NCI-H2171 treated with DMSO at 0.1 percent for 48 hours (cell line): ENCODE measurements around the gene DVL2.
"Not testable (repeated sequence)": the region's sequence is repeated elsewhere in the genome, so short reads cannot be mapped to it uniquely, and the experiment has no call there.

Experiments used
- DNase-seq: peaks from one replicate; lab custom pipeline; 2025; lab: John Stamatoyannopoulos, UW

DVL2 gene

DNA sequence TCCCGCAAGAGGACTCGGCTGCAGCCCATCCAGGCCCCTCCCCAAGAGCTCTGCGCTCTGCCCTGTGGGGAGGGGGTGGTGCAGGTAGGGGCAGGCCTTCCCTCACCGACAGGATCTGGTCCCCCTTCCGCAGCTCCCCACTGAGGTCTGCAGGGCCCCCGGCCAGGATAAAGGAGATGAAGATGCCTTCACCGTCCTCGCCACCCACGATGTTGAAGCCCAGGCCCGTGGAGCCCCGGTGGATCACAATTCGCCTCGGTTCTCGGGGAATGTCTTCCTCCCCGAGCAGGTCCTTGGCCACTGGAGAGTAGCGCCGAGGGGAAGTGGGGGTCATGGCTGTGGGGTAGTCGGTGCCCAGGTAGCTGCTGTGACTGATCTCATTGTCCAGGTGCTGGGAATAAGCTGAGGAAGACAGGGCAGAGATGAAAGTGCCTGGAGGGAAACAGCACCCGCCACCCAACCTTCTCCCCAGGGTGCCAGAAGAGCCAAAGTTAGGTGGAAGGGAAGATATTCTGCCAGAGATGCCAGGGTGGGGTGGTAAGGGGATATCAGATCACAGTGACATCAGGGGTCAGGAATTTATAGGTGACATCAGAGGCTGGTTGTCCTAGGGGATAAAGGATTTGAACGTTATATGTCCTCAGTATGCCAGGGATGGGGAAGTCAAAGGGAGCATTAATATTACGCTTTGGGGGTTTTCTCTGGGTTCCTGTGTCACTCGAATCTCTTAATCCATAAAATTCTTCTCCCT is 37.5 kb downstream of the DVL2 start:
- no peak for DNase-seq

GRCh38 chr17:7195971-7196370 is 38.3 kb downstream of the DVL2 start:
- DNase-seq, result no peak

GRCh38 chr17:7192271-7192937 is 41.9 kb downstream of the DVL2 start:
- peak; percentile 95 for DNase-seq

GRCh38 chr17:7191571-7192270 is 42.6 kb downstream of the DVL2 start:
- DNase-seq, result peak; percentile 88

DNA sequence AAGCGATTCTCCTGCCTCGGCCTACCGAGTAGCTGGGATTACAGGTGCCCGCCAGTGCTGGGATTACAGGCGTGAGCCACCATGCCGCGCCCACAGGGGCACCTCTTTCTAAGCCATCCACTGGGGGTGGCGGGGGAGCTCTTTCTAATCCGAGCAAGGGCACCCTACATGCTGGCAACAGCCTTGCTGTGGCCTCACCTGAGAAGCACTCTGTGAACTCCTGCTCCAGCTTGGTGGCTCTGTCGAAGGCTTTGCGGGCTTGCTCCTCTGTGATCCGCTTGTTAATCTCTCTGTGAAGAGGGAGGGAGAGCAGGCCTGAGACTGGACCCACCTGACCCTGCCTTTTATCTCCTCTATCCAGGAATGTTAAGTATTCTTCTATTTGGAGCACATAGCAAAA is 43.2 kb downstream of the DVL2 start:
- DNase-seq, result no peak

DNA sequence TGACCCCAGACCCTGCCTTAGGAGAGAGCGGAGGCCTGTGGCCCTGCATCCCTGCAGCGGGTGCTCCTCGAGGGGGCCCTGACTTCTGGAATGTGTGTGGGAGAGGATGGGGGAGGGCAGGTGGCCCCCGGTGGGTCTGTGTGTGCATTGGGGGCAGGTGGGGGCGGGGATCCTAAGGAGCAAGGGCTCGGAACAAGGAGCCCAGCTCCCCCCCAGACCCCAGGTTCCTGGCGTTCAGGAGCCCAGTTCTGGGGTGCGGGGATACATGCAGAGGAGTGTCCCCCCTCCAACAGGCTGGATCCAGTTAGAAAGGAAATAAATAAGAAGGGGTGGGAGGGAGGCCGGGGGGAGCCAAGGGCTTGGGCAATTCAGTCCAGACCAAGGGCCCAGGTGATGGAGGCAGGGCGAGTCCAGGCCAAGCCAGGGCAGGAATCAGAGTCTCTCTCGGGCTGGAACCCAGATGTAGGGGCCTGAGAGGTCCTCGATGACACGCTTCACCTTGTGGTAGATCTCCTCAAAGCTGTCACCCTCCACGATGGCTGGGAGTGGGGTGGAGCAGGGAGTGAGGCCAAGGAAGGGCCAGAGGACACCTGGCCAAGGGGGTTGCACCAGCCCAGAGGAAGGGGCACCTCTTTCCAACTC is 43.9 kb downstream of the DVL2 start:
- DNase-seq, result no peak

DNA sequence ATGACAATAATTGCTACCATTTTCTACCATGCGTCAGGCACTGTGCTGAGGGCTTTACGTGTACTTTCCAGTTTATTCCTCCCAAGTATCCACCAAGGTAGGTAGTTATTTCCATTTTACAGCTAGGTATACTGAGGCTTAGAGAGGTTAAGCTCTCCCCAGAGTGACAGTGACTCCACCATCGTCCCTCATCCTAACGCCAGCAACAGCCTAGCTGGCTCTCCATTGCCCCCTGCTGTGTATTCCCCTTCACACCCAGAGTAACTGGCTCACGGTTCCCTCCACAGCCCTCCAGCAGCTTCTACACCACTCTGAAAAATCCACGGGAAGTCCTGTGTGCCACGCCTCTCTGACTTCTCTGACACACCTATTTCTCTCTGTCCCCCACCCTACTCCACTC is 48.1 kb downstream of the DVL2 start:
- DNase-seq, result no peak

DNA sequence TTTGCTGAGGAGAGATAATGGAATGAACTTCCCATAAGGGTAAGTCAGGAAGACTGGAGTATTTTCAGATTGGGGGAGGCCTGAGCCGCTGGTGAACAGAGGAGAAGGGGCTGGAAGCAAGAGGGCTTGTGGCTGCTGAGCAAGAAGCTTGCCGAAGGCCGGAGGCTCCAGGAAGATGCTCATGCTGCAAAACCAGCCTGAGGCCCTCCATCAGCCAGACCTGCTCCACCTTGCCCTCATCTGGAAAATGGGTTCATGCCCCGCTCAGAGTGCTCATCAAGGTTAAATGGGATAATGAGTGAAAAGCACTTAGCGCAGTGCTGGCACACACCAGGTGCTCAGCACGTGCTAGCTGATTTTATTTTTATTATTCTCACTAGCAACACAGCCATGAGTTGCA is 49.7 kb downstream of the DVL2 start:
- no peak for DNase-seq

- no peak for DNase-seq
Observed at GRCh38 chr17:7184091-7184488, 50.2 kb downstream of the DVL2 start.

DNA sequence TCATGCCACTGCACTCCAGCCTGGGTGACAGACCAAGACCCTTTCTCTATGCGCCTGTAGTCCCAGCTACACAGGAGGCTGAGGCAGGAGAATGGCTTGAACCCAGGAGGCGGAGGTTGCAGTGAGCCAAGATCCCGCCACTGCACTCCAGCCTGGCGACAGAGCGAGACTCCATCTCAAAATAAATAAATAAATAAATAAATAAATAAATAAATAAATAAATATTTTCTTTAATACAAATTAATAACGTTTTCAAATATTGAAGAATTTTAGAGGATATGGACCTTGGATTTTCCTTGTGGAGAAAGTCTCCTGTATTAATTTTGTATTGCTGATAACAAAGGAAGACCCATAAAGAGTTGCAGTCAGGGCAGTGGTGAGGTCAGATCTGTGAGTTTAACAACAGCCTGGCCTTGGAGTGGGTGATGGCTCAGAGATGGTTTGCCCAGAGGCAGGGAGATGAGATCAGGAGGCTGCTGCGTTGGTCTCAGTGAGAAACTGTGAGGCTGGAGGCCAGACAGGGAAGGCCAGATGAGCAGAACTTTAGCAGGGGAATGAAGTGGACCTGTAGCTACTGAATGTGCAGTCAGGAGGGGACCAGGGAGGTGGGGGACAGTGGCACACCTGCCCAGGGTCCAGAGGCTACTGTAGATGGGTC is 50.8 kb downstream of the DVL2 start:
- no peak for DNase-seq

GRCh38 chr17:7182101-7182500 is 52.2 kb downstream of the DVL2 start:
- not testable (repeated sequence) for DNase-seq

DNA sequence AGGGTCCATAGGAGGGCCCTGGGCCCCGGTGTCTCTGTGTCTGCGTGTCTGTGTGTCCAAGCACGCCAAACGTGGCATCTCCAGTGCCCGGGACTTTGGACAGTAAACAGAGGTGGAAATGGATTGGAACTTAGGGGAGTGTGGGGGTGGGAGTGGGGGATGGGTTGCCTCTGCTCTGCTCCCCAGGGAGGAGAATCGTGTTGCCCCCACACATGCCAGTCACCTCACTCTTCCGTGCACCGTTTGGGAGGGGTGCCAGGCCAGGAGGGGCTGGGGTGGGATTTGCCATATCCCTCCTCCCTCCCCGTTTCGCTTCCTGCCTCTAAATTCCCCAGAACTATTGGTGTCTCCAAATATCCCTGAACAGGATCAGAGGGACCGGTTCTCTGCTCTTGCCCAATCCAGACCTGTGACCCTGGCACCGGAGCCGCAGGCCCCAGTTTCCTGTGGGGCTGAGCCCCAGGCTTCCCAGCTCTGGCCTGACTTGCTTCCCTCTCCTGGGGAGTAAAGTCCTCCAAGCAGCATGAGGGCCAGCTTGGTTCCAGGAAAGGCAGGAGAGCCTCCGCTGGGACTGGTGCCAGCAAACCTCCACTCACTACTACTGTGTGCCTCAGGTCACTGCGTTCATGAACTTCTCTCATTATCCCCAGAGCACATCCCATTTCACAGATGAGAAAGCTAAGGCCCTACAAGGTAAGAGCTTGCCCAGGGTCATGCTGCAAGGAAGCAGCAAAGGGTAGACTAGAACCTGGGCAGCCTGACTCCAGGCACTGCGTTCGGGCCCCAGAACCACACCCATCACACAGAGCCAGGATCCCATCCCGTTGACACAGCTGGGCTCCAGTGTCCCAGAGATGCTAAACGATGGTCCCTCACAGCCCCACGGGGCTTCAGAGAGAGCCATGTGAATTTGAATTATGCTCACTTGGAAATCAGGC is 54.7 kb downstream of the DVL2 start, which contains the start of gene ASGR1:
Gene ASGR1, minus strand, starts transcription at position 54 of the 938 bp plus-strand sequence. CDS start 807 bp downstream, outside the sequence.
- DNase-seq, result no peak

GRCh38 chr17:7178973-7179316 is 55.4 kb downstream of the DVL2 start:
- no peak for DNase-seq

- DNase-seq, result peak; percentile 53
Observed at GRCh38 chr17:7177954-7178477, 56.3 kb downstream of the DVL2 start.

GRCh38 chr17:7177191-7177953 is 56.9 kb downstream of the DVL2 start:
- DNase-seq, result peak; percentile 73

GRCh38 chr17:7176841-7177190 is 57.5 kb downstream of the DVL2 start:
- DNase-seq, result no peak

GRCh38 chr17:7176107-7176840 is 58.0 kb downstream of the DVL2 start:
- no peak for DNase-seq
